HG03469 (cell line): Measurements from ENCODE around the gene ZNF827.

Experiments used
- ATAC-seq: cut with Tn5 transposase; IDR thresholded peaks from one replicate; pipeline ENCODE4 v1.9.1; 2021; ENCODE audit warnings: mild to moderate bottlenecking, moderate library complexity, moderate number of reproducible peaks; ENCODE audit not compliant: unreplicated experiment

ZNF827 gene

GRCh38 chr4:145770124-145770523, 168.5 kb downstream of the ZNF827 start:
- no peak for ATAC-seq

GRCh38 chr4:145769450-145770037, 169.1 kb downstream of the ZNF827 start:
- no peak for ATAC-seq

GRCh38 chr4:145766273-145766672, 172.3 kb downstream of the ZNF827 start:
- no peak for ATAC-seq

GRCh38 chr4:145763399-145763798, 175.2 kb downstream of the ZNF827 start:
- ATAC-seq = no peak

GRCh38 chr4:145762719-145763118, 175.9 kb downstream of the ZNF827 start:
- no peak for ATAC-seq

- no peak for ATAC-seq
Observed at GRCh38 chr4:145760961-145761929, 177.4 kb downstream of the ZNF827 start.

- ATAC-seq = no peak
Observed at GRCh38 chr4:145760176-145760575, 178.4 kb downstream of the ZNF827 start.

- no peak for ATAC-seq
Observed at GRCh38 chr4:145757188-145757587, 181.4 kb downstream of the ZNF827 start.

GRCh38 chr4:145756244-145756643, 182.4 kb downstream of the ZNF827 start:
- no peak for ATAC-seq

GRCh38 chr4:145755802-145756201, 182.8 kb downstream of the ZNF827 start:
- ATAC-seq = no peak

- no peak for ATAC-seq
Observed at GRCh38 chr4:145743641-145744040, 195.0 kb downstream of the ZNF827 start.

GRCh38 chr4:145740806-145741205, 197.8 kb downstream of the ZNF827 start:
- no peak for ATAC-seq

GRCh38 chr4:145739845-145740244, 198.8 kb downstream of the ZNF827 start:
- ATAC-seq = no peak

- no peak for ATAC-seq
Observed at GRCh38 chr4:145736241-145736831, 202.3 kb downstream of the ZNF827 start.

GRCh38 chr4:145735827-145736226, 202.8 kb downstream of the ZNF827 start:
- no peak for ATAC-seq

- ATAC-seq = no peak
Observed at GRCh38 chr4:145735347-145735675, 203.3 kb downstream of the ZNF827 start.

- ATAC-seq = peak; percentile 42
Observed at GRCh38 chr4:145734576-145735346, 203.9 kb downstream of the ZNF827 start.

- ATAC-seq = no peak
Observed at GRCh38 chr4:145734031-145734430, 204.6 kb downstream of the ZNF827 start.

GRCh38 chr4:145732895-145733880, 205.4 kb downstream of the ZNF827 start:
- ATAC-seq = peak; percentile 56
